ENCODE measurements around the gene PPP2R3B. TPM values are rescaled to one million over a fixed set of nuclear protein-coding genes. Genes with fewer than 3 reads are reported as not detected.

The PPP2R3B gene
- total RNA-seq, 1 donor from 2014 or later = 30.3 TPM

- Histone ChIP-seq H2AFZ (replicated peaks) (no peak overlapping the region), H3K27me3 (no peaks in the 10 kb centered on the region), H3F3A (ENCODE audit: low read depth) (peaks cover 15% of the 10 kb centered on the region), H3K36me3 (no peaks in the 10 kb centered on the region), H3K4me1 (peaks cover 5% of the 10 kb centered on the region), H4K20me1 (ENCODE audit: low read depth) (peaks cover 17% of the 10 kb centered on the region), H3K27ac (peak overlapping the region; percentile 6), H3K9ac (no peak overlapping the region), H3K9me3 (ENCODE audit: low read depth) (no peaks in the 10 kb centered on the region), H3K4me3 (no peak overlapping the region), H3K79me2 (ENCODE audit: low read depth) (peaks cover 32% of the 10 kb centered on the region), H3K4me2 (no peak overlapping the region)
- peak overlapping the region; percentile 68 for H3K4me3 Mint-ChIP-seq
- DNase-seq (ENCODE audit: low spot score) = no peak
- peaks cover 5% of the 10 kb centered on the region for H3K4me1 Mint-ChIP-seq
- peaks cover 12% of the 10 kb centered on the region for H3K36me3 Mint-ChIP-seq
- TF ChIP-seq EZH2 (IDR thresholded peaks at IDR 0.05) (no peak), EZH2phosphoT487 (IDR thresholded peaks at IDR 0.05) (no peak)
- TF ChIP-seq, protein P1, sequence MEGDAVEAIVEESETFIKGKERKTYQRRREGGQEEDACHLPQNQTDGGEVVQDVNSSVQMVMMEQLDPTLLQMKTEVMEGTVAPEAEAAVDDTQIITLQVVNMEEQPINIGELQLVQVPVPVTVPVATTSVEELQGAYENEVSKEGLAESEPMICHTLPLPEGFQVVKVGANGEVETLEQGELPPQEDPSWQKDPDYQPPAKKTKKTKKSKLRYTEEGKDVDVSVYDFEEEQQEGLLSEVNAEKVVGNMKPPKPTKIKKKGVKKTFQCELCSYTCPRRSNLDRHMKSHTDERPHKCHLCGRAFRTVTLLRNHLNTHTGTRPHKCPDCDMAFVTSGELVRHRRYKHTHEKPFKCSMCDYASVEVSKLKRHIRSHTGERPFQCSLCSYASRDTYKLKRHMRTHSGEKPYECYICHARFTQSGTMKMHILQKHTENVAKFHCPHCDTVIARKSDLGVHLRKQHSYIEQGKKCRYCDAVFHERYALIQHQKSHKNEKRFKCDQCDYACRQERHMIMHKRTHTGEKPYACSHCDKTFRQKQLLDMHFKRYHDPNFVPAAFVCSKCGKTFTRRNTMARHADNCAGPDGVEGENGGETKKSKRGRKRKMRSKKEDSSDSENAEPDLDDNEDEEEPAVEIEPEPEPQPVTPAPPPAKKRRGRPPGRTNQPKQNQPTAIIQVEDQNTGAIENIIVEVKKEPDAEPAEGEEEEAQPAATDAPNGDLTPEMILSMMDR (IDR thresholded peaks at IDR 0.05) = no peak
- peaks cover 11% of the 10 kb centered on the region for H3K27me3 Mint-ChIP-seq (ENCODE audit: insufficient read depth, low read depth)
- no peaks in the 10 kb centered on the region for H3K9me3 Mint-ChIP-seq
- no peak overlapping the region for H3K27ac Mint-ChIP-seq
Observed at GRCh38 chrX:316351-317325, 70.1 kb downstream of the PPP2R3B start.

DNA sequence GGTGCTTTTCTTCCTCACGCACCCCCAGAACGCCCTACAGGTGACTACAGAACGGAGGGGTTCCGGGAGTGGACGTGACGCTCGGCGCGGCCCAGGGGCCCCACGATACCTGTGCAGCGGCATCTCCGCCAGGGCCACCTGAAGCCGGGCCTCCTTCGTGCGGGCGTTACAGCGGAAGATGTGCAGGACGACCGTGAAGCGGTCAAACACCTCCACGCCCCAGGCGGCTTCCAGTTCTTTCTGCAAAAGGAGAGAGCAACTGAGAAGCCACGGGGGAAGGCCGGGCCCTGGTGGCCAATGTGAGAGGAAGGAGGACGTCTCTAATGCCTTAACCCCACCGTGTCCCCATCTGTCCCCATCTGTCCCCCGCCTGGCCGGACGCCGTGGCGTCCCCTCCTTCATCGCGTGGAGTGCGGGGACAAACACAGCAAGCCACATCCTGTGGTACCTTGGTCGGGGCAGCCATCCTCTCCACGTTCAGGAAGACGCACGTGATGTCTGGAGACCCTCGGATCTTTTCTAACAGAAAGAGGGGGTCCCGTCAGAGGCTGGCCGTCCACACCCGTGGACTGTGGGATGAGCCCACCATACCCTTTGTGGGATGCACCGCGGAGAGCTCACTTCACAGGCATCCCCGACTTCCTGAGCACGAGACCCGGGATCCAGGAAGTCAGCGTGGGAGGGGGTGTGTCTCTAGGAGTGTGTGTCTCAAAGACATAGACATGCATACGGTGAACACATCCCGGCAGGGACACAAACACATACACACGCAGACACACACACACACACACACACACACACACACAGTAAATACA is 71.7 kb downstream of the PPP2R3B start:
- Histone ChIP-seq H3K36me3 (no peaks in the 10 kb centered on the region), H3K79me2 (ENCODE audit: low read depth) (peaks cover 22% of the 10 kb centered on the region), H3K4me3 (no peak overlapping the region), H3K4me1 (no peaks in the 10 kb centered on the region), H3K27ac (no peak overlapping the region), H3K27me3 (no peaks in the 10 kb centered on the region), H2AFZ (replicated peaks) (no peak overlapping the region), H4K20me1 (ENCODE audit: low read depth) (peaks cover 6% of the 10 kb centered on the region), H3K9me3 (ENCODE audit: low read depth) (no peaks in the 10 kb centered on the region), H3F3A (ENCODE audit: low read depth) (peaks cover 11% of the 10 kb centered on the region), H3K4me2 (no peak overlapping the region), H3K9ac (no peak overlapping the region)
- Mint-ChIP-seq H3K36me3 (peaks cover 12% of the 10 kb centered on the region), H3K4me3 (no peak overlapping the region), H3K4me1 (no peaks in the 10 kb centered on the region), H3K27ac (no peak overlapping the region), H3K27me3 (ENCODE audit: insufficient read depth, low read depth) (peaks cover 13% of the 10 kb centered on the region), H3K9me3 (no peaks in the 10 kb centered on the region)
- TF ChIP-seq EZH2 (IDR thresholded peaks at IDR 0.05) = no peak
- TF ChIP-seq, protein P1 (IDR thresholded peaks at IDR 0.05) = no peak
- TF ChIP-seq EZH2phosphoT487 (IDR thresholded peaks at IDR 0.05) = no peak
- DNase-seq (ENCODE audit: low spot score) = no peak

- Mint-ChIP-seq H3K4me3 (no peak overlapping the region), H3K4me1 (no peaks in the 10 kb centered on the region), H3K27ac (no peak overlapping the region), H3K9me3 (no peaks in the 10 kb centered on the region), H3K36me3 (peaks cover 14% of the 10 kb centered on the region), H3K27me3 (ENCODE audit: insufficient read depth, low read depth) (peaks cover 14% of the 10 kb centered on the region)
- Histone ChIP-seq H3K4me2 (no peak overlapping the region), H3K27me3 (no peaks in the 10 kb centered on the region), H3K4me1 (no peaks in the 10 kb centered on the region), H3K9me3 (ENCODE audit: low read depth) (no peaks in the 10 kb centered on the region), H3K9ac (no peak overlapping the region), H3K36me3 (no peaks in the 10 kb centered on the region), H2AFZ (replicated peaks) (no peak overlapping the region), H4K20me1 (ENCODE audit: low read depth) (peaks cover 4% of the 10 kb centered on the region), H3F3A (ENCODE audit: low read depth) (peaks cover 11% of the 10 kb centered on the region), H3K27ac (no peak overlapping the region), H3K4me3 (no peak overlapping the region), H3K79me2 (ENCODE audit: low read depth) (peaks cover 13% of the 10 kb centered on the region)
- TF ChIP-seq EZH2 (IDR thresholded peaks at IDR 0.05) (no peak), EZH2phosphoT487 (IDR thresholded peaks at IDR 0.05) (no peak)
- TF ChIP-seq, protein P1 (IDR thresholded peaks at IDR 0.05) = no peak
- DNase-seq (ENCODE audit: low spot score) = no peak
Observed at GRCh38 chrX:314049-314448, 72.7 kb downstream of the PPP2R3B start.
